HEK293 (cell line): ENCODE results near the gene ALG11.

Experiments used
- CTCF ChIA-PET: fragments of 350-600 bp; formaldehyde crosslinking; extraction: SDS; loops from one replicate; lab custom pipeline; 2021; ENCODE audit warnings: antibody characterized with exemption; lab: Yijun Ruan, JAX
- POLR2A ChIA-PET: fragments of 300-600 bp; formaldehyde crosslinking; extraction: SDS; loops from one replicate; lab custom pipeline; 2020; ENCODE audit warnings: antibody characterized with exemption, inconsistent platforms; lab: Yijun Ruan, JAX
- H3K27ac ChIP-seq: fragments of 200-500 bp; sonication (Bioruptor generic); 2 replicates; pipeline ENCODE4 v1.5.1; 2014; ENCODE audit warnings: low read depth, low read length, control low read depth, inconsistent platforms; ENCODE audit errors: extremely low read depth
- H3K36me3 ChIP-seq, 2 experiments: fragments of 200-500 bp in 1 of 2; sonication (Bioruptor generic) in 1 of 2; 1 replicate in 1 of 2; 2 replicates in 1 of 2; pipeline ENCODE4 v1.5.1; 2014 to 2017; ENCODE audit warnings: inconsistent platforms in 2 of 2, low read length in 2 of 2; ENCODE audit not compliant: control insufficient read depth in 2 of 2, insufficient read depth in 1 of 2
- H3K4me1 ChIP-seq: fragments of 200-500 bp; sonication (Bioruptor generic); 2 replicates; pipeline ENCODE4 v1.5.1; 2014; ENCODE audit warnings: mild to moderate bottlenecking, low read length, inconsistent platforms; ENCODE audit not compliant: control insufficient read depth, insufficient read depth
- H3K4me3 ChIP-seq: 2 replicates; pipeline ENCODE4 v1.5.1; 2011; ENCODE audit warnings: low read depth, mild to moderate bottlenecking, control low read depth, low read length, moderate library complexity
- H3K9me3 ChIP-seq: fragments of 200-500 bp; sonication (Bioruptor generic); 2 replicates; pipeline ENCODE4 v1.5.1; 2014; ENCODE audit warnings: low read depth, low read length, inconsistent platforms; ENCODE audit not compliant: control insufficient read depth, insufficient read depth
- GFI1B ChIP-seq: fragments of 450-650 bp; formaldehyde crosslinking; IDR thresholded peaks from 2 replicates; pipeline ENCODE4 v1.5.1; 2016; ENCODE audit warnings: missing biosample characterization, missing genetic modification characterization
- GLIS2 ChIP-seq: fragments of 450-650 bp; formaldehyde crosslinking; IDR thresholded peaks from 2 replicates; pipeline ENCODE4 v1.5.1; 2016; ENCODE audit warnings: missing biosample characterization, missing genetic modification characterization
- PRDM1 ChIP-seq: fragments of 450-650 bp; formaldehyde crosslinking; IDR thresholded peaks from 2 replicates; pipeline ENCODE4; 2016; ENCODE audit warnings: missing biosample characterization, missing genetic modification characterization
- SCRT1 ChIP-seq: fragments of 450-650 bp; formaldehyde crosslinking; IDR thresholded peaks from 2 replicates; pipeline ENCODE4 v1.5.1; 2016; ENCODE audit warnings: missing biosample characterization, missing genetic modification characterization, borderline replicate concordance
- ZBTB6 ChIP-seq: fragments of 450-650 bp; formaldehyde crosslinking; IDR thresholded peaks from 2 replicates; pipeline ENCODE4 v1.5.1; 2017; ENCODE audit warnings: missing biosample characterization, missing genetic modification characterization
- ZBTB8A ChIP-seq: fragments of 450-650 bp; formaldehyde crosslinking; IDR thresholded peaks from 2 replicates; pipeline ENCODE4 v1.5.1; 2016; ENCODE audit warnings: missing biosample characterization, missing genetic modification characterization
- ZNF10 ChIP-seq: fragments of 450-650 bp; formaldehyde crosslinking; IDR thresholded peaks from 2 replicates; pipeline ENCODE4 v1.5.1; 2017; ENCODE audit warnings: missing biosample characterization, missing genetic modification characterization
- ZNF16 ChIP-seq: fragments of 450-650 bp; formaldehyde crosslinking; IDR thresholded peaks from 2 replicates; pipeline ENCODE4 v1.5.1; 2016; ENCODE audit warnings: low read depth, missing biosample characterization, missing genetic modification characterization
- ZNF416 ChIP-seq: fragments of 450-650 bp; formaldehyde crosslinking; IDR thresholded peaks from 2 replicates; pipeline ENCODE4 v1.5.1; 2016; ENCODE audit warnings: missing biosample characterization, missing genetic modification characterization
- ZNF670 ChIP-seq: fragments of 450-650 bp; formaldehyde crosslinking; IDR thresholded peaks from 2 replicates; pipeline ENCODE4 v1.5.1; 2016; ENCODE audit warnings: missing biosample characterization, missing genetic modification characterization, low read depth
- ZNF707 ChIP-seq: fragments of 450-650 bp; formaldehyde crosslinking; IDR thresholded peaks from 2 replicates; pipeline ENCODE4 v1.5.1; 2016; ENCODE audit warnings: missing biosample characterization, missing genetic modification characterization
- ZNF843 ChIP-seq: fragments of 450-650 bp; formaldehyde crosslinking; IDR thresholded peaks from 2 replicates; pipeline ENCODE4 v1.5.1; 2016; ENCODE audit warnings: missing biosample characterization, missing genetic modification characterization
- ZSCAN5A ChIP-seq: fragments of 450-650 bp; formaldehyde crosslinking; IDR thresholded peaks from 2 replicates; pipeline ENCODE4 v1.5.1; 2016; ENCODE audit warnings: missing biosample characterization, missing genetic modification characterization
- TF ChIP-seq, protein P1 (sequence below): fragments of 450-650 bp; formaldehyde crosslinking; IDR thresholded peaks from 2 replicates; pipeline ENCODE4 v1.5.1; 2016; ENCODE audit warnings: missing biosample characterization, missing genetic modification characterization
- TF ChIP-seq, protein P2 (sequence below): fragments of 450-650 bp; formaldehyde crosslinking; IDR thresholded peaks from 2 replicates; pipeline ENCODE4 v1.5.1; 2016; ENCODE audit warnings: missing biosample characterization, missing genetic modification characterization
- TF ChIP-seq, protein P3 (sequence below): fragments of 450-650 bp; formaldehyde crosslinking; IDR thresholded peaks from 2 replicates; pipeline ENCODE4 v1.5.1; 2016; ENCODE audit warnings: missing biosample characterization, missing genetic modification characterization, low read depth
- TF ChIP-seq, protein P4 (sequence below): fragments of 450-650 bp; formaldehyde crosslinking; IDR thresholded peaks from 2 replicates; pipeline ENCODE4 v1.5.1; 2017; ENCODE audit warnings: missing biosample characterization, missing genetic modification characterization
- TF ChIP-seq, protein P5 (sequence below): fragments of 450-650 bp; formaldehyde crosslinking; IDR thresholded peaks from 2 replicates; pipeline ENCODE4 v1.5.1; 2016; ENCODE audit warnings: missing biosample characterization, missing genetic modification characterization

ALG11 gene

DNA sequence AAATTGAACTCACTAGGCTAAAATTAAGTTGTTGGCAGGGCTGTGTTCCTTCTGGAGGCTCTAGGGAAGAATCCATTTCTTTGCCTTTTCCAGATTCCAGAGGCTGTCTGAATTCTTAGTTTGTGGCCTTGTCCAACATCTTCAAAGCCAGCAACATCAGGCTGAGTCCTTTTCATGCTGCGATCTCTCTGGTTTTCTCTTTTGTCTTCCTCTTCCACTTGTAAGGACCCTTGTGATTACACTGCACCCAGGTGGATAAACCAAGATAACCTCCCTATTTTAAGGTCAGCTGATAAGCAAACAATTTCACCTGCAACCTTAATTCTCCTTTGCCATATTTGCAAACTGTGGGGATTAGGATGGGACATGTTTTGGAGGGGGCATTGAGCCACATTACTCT lies 23.8 kb downstream of the ALG11 start:
- CTCF ChIA-PET, result no interaction called here
- TF ChIP-seq ZNF10 (tag by site-specific recombination) (no peak), ZNF843 (tag by site-specific recombination) (no peak), ZNF670 (tag by site-specific recombination) (no peak), ZNF707 (tag by site-specific recombination) (no peak), GFI1B (no peak), GLIS2 (tag by site-specific recombination) (no peak), ZNF16 (tag by site-specific recombination) (no peak)
- TF ChIP-seq, protein P1, sequence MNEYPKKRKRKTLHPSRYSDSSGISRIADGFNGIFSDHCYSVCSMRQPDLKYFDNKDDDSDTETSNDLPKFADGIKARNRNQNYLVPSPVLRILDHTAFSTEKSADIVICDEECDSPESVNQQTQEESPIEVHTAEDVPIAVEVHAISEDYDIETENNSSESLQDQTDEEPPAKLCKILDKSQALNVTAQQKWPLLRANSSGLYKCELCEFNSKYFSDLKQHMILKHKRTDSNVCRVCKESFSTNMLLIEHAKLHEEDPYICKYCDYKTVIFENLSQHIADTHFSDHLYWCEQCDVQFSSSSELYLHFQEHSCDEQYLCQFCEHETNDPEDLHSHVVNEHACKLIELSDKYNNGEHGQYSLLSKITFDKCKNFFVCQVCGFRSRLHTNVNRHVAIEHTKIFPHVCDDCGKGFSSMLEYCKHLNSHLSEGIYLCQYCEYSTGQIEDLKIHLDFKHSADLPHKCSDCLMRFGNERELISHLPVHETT (tag by site-specific recombination), result no peak
- TF ChIP-seq, protein P2, sequence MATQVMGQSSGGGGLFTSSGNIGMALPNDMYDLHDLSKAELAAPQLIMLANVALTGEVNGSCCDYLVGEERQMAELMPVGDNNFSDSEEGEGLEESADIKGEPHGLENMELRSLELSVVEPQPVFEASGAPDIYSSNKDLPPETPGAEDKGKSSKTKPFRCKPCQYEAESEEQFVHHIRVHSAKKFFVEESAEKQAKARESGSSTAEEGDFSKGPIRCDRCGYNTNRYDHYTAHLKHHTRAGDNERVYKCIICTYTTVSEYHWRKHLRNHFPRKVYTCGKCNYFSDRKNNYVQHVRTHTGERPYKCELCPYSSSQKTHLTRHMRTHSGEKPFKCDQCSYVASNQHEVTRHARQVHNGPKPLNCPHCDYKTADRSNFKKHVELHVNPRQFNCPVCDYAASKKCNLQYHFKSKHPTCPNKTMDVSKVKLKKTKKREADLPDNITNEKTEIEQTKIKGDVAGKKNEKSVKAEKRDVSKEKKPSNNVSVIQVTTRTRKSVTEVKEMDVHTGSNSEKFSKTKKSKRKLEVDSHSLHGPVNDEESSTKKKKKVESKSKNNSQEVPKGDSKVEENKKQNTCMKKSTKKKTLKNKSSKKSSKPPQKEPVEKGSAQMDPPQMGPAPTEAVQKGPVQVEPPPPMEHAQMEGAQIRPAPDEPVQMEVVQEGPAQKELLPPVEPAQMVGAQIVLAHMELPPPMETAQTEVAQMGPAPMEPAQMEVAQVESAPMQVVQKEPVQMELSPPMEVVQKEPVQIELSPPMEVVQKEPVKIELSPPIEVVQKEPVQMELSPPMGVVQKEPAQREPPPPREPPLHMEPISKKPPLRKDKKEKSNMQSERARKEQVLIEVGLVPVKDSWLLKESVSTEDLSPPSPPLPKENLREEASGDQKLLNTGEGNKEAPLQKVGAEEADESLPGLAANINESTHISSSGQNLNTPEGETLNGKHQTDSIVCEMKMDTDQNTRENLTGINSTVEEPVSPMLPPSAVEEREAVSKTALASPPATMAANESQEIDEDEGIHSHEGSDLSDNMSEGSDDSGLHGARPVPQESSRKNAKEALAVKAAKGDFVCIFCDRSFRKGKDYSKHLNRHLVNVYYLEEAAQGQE (tag by site-specific recombination), result no peak
- TF ChIP-seq, protein P3, sequence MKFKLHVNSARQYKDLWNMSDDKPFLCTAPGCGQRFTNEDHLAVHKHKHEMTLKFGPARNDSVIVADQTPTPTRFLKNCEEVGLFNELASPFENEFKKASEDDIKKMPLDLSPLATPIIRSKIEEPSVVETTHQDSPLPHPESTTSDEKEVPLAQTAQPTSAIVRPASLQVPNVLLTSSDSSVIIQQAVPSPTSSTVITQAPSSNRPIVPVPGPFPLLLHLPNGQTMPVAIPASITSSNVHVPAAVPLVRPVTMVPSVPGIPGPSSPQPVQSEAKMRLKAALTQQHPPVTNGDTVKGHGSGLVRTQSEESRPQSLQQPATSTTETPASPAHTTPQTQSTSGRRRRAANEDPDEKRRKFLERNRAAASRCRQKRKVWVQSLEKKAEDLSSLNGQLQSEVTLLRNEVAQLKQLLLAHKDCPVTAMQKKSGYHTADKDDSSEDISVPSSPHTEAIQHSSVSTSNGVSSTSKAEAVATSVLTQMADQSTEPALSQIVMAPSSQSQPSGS (tag by site-specific recombination), result no peak
- TF ChIP-seq, protein P4, sequence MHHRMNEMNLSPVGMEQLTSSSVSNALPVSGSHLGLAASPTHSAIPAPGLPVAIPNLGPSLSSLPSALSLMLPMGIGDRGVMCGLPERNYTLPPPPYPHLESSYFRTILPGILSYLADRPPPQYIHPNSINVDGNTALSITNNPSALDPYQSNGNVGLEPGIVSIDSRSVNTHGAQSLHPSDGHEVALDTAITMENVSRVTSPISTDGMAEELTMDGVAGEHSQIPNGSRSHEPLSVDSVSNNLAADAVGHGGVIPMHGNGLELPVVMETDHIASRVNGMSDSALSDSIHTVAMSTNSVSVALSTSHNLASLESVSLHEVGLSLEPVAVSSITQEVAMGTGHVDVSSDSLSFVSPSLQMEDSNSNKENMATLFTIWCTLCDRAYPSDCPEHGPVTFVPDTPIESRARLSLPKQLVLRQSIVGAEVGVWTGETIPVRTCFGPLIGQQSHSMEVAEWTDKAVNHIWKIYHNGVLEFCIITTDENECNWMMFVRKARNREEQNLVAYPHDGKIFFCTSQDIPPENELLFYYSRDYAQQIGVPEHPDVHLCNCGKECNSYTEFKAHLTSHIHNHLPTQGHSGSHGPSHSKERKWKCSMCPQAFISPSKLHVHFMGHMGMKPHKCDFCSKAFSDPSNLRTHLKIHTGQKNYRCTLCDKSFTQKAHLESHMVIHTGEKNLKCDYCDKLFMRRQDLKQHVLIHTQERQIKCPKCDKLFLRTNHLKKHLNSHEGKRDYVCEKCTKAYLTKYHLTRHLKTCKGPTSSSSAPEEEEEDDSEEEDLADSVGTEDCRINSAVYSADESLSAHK (tag by site-specific recombination), result no peak
- no peak overlapping the region for H3K4me3 ChIP-seq
- H3K36me3 ChIP-seq, result no peaks in the 10 kb centered on the region
- no peaks in the 10 kb centered on the region for H3K9me3 ChIP-seq
- POLR2A ChIA-PET, result no interaction called here
- no peak overlapping the region for H3K27ac ChIP-seq
- H3K4me1 ChIP-seq, result no peaks in the 10 kb centered on the region

GRCh38 chr13:52043675-52044074 lies 31.5 kb downstream of the ALG11 start:
- POLR2A ChIA-PET, result no interaction called here
- H3K4me1 ChIP-seq, result no peaks in the 10 kb centered on the region
- no peak overlapping the region for H3K4me3 ChIP-seq
- no peaks in the 10 kb centered on the region for H3K36me3 ChIP-seq
- H3K27ac ChIP-seq, result no peak overlapping the region
- TF ChIP-seq ZNF416 (tag by site-specific recombination) (no peak), SCRT1 (no peak), PRDM1 (tag by site-specific recombination) (no peak), ZBTB6 (no peak), ZSCAN5A (tag by site-specific recombination) (no peak), ZBTB8A (tag by site-specific recombination) (no peak)
- TF ChIP-seq, protein P5, sequence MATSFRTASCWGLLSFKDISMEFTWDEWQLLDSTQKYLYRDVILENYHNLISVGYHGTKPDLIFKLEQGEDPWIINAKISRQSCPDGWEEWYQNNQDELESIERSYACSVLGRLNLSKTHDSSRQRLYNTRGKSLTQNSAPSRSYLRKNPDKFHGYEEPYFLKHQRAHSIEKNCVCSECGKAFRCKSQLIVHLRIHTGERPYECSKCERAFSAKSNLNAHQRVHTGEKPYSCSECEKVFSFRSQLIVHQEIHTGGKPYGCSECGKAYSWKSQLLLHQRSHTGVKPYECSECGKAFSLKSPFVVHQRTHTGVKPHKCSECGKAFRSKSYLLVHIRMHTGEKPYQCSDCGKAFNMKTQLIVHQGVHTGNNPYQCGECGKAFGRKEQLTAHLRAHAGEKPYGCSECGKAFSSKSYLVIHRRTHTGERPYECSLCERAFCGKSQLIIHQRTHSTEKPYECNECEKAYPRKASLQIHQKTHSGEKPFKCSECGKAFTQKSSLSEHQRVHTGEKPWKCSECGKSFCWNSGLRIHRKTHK, result no peak
- no peaks in the 10 kb centered on the region for H3K9me3 ChIP-seq
- CTCF ChIA-PET, result no interaction called here
